NCI-H82 (cell line): ENCODE results near the gene RASSF8.

ENCODE experiments used
- DNase-seq: peaks from one replicate; lab custom pipeline; 2025; lab: John Stamatoyannopoulos, UW

The RASSF8 gene

DNA sequence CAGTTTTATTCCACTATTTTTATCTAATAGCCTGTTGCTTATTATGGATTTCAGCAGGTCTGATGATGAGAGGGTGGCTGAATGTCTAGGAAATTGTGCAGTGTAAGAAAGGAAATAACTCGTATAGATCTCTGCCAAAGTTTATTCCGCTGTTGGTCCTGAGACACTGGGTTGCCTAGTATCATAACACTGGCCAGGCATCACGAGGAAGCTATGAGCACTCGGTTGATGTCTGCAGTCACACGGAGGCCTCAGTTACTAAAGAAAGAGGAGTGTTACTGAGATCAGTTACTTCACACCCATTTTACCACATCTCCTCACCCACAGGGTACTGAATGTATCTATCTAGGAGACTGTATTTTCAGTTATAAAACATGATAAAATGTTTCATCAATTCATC, 144.5 kb downstream of the RASSF8 start:
- DNase-seq = no peak

DNA sequence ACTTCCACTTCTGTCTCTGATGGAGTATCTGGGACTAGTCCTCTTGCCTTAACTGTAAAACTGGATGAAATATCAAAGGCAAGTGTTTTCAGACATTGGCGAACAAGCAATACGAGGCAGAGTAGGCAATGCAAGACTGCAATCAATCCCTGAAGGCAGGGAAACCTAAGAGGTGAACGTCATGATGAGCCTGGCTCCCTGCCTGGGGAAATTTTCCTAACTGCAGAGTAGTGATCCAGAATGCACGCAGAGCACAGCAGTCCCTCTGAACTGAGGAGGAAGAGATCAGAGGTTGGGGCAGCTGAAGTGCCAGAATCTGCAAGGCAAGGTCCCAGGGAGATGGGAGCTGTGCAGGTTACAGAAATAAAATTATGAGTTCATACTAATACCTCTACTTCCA, 147.9 kb downstream of the RASSF8 start:
- DNase-seq = no peak

DNA sequence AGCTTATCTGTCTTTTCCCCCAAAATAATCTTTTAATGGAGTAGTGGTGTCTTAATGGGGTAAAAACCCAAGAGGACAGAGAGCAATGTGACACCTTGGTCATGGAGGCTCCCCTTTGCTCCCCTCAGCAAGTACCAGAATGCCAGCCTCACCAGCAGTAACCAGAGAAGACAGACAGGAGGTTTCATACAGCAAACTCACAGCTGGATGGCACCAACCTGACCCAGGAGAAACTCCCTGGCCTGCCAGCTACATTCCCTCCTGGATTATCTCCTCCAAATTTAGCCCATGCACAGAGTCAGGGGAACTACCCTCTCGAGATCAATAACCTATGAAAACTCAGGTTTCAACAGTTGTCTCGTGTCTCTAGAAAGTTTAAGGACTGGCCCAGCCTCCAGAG, 150.4 kb downstream of the RASSF8 start:
- DNase-seq = no peak

DNA sequence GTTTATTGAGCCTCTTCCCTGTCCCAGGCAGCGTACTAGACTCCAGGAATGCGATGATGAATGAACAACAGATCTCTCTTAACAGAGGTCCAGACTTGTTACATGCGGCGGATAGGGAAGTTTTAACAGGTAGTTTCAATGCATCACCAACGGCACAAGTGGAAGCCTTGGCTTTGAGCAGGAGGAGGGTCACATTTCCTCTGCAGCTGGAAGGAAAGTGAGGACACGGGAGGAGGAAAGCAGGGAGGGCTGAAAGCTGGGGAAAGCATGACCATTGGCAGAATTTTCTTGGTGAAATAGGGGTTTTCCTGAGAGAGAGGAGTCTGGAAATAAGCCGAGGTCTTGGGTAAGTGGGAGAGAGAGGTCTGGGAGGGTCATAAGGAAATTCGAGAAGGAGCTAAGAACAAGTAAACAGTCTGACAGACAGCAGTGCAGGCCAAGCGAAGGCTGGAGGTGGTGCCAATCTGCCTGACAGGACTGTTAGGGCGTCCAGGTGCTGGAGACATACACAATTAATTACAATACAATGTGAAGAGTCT, 150.9 kb downstream of the RASSF8 start:
- DNase-seq = peak; percentile 19

DNA sequence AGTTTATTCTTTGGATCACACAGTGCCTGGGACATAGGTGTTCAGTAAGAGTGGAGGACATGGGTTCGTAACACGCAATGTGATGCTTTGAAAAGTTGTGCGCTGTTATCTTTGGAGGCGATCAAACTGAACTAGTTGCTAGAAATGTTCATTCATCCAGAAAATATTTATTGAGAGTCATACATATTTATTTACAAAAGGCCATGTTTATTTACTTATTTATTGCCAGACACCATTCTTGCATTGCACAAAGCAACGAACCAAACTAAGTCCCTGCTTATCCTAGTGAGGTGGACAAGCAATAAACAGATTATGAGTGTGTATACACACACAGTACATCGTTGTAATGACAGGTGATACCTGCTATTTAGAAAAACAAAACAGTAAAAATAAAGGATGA, 153.8 kb downstream of the RASSF8 start:
- DNase-seq = no peak

DNA sequence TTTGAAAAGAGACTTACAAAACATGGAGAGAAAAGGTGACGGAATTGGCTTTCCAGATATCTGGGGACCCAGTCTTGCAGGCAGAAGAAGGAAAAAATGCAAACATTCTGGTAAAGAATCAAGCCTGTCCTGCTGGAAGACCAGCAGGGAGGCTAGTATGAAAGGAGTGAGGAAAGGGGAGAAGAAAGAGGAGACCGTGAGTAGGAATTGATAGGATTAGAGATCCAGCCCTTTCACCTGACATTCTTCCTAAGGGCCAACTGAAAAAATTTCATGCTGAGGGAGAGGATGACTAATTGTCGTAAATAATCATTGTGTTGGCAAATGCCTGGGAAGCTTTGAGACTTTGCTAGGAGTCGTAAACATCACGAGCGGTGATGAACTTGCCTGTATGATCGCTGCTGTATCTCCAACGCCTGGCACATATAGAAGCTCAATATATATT, 154.2 kb downstream of the RASSF8 start:
- no peak for DNase-seq

DNA sequence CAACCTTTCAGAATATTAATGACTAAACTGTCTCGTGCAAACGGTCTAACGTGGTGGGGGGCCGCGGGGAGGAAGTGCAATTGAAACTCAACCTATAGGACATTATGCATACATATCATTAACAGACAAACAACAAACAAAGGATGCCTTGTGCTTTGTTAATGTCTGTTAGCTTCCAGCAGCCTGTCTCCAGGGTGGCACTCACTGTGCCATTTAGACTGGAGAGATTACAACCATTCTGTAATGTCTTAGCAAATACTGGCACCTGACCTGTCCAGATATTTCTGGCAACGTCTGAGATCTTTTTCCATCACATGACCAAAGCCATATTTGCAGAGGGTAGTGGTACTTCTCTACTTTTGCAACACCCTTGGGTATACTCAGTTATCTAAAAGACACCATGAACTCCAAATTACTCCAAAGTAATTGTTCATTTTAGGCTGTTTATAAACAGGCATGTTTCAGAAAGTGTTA, 154.7 kb downstream of the RASSF8 start:
- DNase-seq = no peak

DNA sequence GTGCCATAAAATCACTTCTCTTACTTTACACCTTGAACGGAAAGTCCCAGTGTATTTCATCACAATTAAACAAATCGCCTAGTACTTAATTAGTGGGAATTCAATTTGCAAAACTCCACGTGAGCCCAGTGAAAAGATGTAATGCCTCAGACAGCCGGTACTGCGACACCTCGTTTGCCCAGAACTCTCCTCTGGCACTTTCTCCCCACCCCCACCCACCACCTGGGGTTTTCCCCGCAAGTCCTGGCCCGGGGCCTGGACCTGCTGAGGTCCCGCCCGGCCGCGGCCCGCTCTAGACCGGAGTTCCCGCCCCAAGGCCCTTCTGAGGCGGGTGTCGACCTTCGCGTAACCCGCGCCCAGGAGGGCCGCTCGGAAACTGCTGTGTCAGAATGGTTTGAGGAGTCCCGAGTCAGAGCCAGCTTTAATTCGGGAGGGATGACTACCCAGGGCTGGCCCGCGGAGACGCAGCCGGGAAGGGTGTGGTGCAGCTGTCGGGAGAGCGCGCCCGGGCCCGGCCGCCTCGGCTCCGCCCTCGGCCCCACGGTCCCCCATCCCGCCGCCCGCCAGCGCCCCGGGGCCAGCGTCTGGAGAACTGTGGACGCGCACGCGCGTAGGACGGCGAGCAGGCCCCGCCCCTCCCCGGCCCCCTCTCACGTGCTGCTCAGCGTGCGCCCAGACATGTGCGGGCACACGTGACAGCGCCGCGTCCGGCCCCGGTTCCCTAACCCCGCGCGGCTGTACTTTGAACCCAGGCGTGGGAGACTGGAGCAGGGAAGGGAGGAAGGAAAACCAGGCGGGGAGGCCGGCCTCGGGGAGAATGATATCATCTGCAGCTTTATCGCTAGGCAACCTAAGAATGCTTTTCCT, 155.6 kb downstream of the RASSF8 start:
- peak; percentile 91 for DNase-seq

DNA sequence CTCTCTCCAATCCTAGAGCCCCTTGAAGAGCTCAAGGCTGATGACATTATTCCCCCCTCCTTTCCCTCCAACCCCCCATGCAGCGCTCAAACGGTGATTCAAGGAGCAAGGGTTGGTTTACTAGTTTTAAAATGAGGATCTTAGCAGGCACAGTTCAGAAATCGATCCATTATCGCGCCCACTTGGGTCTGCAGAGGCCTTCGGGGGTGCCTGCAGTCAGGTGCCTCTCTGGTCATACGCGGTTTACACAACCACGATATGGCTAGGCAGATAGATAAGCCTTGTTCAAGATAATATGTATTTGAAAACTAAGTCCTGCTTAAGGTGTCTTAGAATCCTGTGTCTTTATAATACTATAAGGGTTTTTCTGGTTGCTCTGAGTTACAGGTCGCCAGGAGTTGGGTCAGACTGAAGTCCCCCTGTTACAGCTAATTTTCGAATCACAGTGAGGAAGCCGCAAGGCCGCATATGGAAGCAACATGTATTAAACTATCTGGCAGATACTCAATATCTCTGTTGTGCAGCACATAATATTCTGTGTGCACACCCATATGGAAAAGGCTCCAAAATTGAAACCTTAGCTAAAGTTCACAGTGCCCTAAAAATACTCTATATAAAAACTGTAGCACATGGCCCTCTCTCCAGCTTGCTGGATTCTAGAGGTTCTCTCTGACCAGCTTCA, 156.4 kb downstream of the RASSF8 start:
- no peak for DNase-seq

DNA sequence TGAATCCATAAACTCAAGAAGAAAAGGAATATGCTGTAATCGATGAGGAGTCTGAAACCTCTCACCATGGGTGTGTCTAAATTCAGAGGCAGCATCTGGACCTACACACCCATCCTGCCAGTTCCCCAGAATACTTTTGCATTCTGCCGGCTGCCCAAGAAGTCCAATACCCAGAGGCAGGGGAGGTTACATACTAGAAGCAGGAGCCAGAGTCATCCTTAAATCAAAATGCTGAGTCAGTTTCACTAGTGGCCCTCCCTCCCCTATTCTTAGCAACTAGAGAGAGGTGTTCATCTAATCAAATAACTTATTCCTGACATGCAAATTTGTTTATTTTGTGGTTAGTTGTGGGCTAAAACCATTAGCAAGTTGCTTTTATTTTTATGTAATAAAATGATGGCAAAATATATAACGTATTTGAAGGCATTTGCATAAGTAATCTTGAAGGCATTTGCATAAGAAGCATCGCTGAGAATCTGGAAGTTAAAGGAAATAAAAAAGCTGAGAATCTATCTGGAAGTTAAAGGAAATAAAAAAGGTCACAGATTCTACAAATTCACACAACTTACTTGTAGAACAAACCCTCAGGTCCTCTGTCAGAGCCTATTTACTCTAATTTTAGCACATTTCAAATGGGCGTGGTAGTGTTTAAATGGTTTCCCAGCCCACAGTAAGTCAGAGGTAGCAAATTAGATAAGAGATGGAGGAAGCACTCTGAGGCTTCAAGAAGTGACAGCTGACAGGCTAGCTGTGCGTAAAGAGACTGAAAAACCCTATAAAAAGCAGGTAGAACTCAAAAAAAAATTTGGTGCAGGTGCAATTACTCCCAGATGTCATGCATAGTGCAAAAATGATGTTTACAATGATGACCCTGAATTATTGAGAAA, 158.6 kb downstream of the RASSF8 start:
- no peak for DNase-seq

DNA sequence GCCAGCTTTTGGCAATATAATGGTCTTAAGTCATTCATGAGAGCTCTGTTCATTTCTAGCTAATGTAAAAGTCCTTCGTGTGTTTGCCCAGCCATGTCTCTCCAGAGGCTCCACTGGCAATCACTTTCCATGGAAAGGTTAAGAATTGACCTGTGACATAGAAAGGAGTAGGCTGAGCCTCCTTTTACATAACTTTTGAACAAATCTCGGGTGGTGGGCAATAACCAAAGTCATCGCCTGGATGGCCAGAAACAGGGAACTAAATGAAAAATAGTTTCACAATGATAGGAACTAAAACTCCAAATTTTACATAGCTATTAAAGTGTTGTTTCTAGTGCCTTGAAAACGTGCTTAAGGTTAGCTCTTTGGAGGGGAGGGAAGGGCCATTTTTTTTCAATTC, 159.8 kb downstream of the RASSF8 start:
- DNase-seq = no peak

DNA sequence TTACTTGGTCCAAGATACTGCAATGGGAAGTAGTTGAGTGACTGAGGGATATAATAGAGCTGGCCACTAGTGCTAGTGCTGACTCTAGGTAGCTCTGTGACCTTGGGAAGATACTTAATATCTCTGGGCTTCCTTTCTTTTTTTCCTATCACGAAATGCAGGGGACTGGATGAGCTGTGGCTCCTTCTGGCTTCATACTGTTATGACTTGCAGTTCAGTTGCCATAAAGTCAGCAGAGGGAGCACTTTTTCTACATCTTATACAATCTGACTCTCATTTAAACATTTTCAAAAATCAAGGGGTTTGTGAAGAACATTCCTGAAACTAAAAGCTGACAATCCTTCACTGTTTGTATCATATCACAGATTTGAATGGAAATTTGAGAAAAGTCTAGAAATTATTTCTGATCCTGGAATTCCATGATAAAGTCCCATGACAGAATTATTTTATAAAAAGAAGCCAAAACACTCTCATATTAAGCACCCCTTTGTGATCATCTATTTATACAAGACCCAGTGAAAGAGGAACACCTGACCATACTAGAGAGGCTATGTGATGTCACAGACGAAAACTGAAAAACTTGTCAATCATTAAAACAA, 161.0 kb downstream of the RASSF8 start:
- peak; percentile 69 for DNase-seq

DNA sequence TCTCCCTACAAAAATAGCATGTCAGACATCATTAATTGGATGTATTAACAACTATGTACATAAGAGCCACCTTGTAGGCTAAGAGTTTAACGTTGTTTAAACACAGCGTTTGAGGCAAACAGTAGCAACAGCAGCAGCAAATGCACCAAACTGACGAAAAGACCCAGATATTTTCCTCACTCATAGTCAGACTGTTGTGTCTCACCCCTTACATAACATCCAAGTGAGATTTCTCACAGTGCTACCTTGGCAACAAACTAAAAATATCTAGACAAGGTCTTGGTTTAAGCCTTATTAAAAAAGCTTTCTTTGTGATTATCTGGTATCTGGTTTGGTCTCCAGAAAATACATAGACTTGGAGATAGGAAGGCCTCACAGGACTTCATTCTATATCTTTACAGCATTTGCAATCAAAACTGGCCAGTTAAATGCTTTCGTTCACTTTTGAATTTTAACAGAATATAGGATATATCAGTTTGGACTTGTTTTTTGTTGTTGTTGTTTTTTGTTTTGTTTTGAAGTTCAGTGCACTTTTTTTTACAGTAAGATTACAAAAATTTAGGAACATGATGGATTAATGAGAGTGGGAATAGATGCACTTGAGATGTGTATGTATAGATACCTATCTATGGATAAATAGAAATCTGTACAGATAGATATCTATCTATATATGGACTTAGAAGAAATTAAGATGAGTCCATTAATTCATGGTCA, 162.2 kb downstream of the RASSF8 start:
- no peak for DNase-seq

DNA sequence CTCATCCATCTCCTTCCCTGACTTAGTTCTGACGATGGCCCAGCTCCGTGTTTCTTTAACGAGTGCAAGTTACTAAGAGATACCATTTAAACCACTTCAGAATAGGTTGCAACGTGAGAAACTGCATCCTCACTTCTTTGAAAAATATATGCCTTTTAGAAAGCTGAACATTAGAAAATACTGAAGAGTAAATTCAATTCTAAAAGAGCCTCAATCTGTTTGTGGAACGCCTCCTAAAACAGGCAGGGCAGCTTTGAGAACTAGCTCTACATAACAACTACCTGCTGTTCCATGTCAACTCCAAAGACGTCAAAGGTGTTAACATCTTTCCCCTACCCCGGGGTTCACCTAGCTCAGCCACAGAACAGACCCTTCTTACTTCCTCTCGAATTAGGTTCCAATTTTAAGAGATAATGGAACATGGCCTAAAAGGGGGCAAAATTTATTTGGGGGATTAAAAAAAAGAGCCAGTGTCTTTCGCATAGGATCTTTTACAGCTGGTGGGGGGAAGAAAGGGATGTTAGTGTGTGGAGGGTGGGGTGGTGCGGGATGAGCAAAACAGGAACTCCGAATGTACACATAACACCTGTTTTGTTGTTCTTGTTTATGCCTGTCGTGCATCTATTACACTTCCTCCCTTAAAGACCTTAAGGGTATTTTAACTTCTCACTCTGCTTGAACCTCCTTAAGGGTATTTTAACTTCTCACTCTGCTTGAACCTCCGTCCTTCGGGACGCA, 163.0 kb downstream of the RASSF8 start:
- no peak for DNase-seq

DNA sequence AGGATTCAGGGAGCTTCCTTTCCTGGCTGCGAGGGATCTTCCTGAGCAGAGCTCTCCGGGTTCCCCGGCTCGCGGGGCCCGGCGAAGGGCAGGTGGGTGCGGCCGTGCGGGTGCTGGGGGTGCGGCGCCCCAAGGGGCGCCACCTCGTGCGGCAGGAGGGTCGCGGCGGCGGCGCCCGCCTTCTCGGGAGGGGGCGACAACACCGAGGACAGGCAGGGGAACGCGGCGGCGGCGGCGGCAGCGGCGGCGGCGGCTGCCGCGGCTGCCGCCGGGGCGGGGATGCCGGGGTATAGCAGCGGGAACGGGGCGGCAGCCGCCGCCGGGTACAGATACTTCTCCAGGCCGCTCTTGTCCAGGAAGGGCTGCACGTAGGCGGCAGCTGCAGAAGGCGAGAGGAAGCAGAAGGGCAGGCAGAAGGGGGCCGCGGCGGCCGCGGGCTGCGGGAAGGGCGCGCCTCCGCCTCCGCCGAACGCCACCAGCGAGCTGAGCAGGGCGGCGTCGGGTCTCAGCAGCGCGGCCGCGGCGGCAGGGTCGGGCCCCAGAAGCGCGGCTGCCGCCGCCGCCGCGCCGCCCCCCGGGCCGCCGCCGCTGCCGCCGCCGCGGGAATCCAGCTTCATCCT, 163.7 kb downstream of the RASSF8 start:
- DNase-seq = peak; percentile 60

DNA sequence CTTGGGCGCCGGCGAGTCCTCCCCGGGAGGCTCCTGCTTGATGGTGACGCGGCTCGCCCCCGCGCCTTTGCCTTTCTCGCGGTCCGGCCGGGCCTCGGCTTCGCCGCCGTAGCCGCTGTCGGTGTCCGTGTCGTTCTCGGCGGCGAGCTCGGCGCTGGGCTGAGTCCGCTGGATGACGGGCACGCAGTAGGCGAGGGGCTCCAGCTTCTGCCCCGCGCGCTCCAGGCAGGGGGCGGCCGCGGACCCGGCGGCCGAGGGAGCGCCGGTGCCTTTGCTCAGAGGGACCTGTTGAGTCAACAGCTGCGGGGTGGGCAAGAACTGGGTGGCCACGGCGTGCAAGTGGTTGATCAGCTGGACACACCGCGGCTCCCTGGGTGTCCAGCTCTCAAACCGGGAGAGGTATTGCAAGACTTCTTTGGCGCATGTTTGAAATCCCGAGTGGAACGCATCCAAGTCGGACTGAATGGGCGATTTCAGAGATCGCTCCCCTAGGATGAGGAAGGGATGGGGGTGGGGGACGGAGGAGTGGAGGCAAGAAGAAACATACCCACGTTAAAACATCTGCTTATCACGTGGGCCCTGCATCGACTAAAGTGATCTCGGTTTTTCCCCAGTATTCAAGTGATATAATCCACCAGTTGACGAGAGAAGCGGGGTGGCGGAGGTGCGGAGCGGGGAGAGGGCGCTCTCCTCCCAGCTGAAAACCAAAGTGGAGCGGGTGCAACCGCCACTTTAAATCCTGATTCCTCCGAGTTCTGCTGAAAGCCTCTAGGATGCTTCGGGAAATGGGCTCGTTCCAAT, 164.4 kb downstream of the RASSF8 start:
- peak; percentile 61 for DNase-seq

DNA sequence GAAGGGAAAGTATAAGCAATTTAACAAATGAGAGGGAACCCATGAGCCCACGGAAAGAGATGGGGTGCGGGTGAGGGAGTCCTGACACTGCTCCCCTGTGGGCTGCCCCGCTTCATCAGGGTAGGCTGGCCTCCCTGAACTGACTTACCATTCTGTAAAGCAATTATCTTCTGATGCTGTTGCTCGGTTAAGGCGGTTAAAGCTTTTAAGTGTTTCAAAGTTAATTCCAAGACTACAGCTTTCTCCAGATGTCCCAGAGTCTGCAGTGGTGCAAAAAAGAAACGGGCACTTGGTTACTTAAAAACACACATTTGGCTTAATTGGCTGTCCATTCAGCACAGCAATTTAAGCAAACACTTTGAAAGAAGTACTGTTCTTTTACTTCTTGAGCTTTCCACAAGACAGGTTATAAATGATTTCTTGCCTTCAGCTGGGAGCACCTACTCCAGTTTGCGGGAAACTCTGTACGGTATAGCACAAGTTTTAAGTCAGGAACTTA, 165.0 kb downstream of the RASSF8 start:
- peak; percentile 72 for DNase-seq
